GM12878 (cell line): Measurements from ENCODE around the gene SHC1.

Source experiments
- ELK1 ChIP-seq: IDR thresholded peaks from 2 replicates; pipeline ENCODE4 v1.6.1; 2012; ENCODE audit warnings: low read depth, low read length, improper control_type of control experiment
- GABPA ChIP-seq: IDR thresholded peaks from 2 replicates; pipeline ENCODE4 v1.6.1; 2014; ENCODE audit warnings: antibody characterized with exemption, low read depth, mild to moderate bottlenecking, inconsistent platforms
- POLR2A ChIP-seq: IDR thresholded peaks from 2 replicates; pipeline ENCODE4 v1.6.1; 2011; ENCODE audit warnings: low read depth, mild to moderate bottlenecking, low read length
- ZBTB33 ChIP-seq: fragments of 450-650 bp; IDR thresholded peaks from 2 replicates; pipeline ENCODE4 v1.6.1; 2017; ENCODE audit warnings: mild to moderate bottlenecking

- TF ChIP-seq ZBTB33, result no peak
- TF ChIP-seq ELK1, result no peak
- no peak for TF ChIP-seq POLR2A
- no peak for TF ChIP-seq GABPA
Observed at GRCh38 chr1:154969246-154969645, 1.3 kb downstream of the SHC1 start.
